Keratinocyte (primary cell): ENCODE data around the gene TMEM163. TPM values are rescaled to one million over a fixed set of nuclear protein-coding genes. Genes with fewer than 3 reads are reported as not detected.

ENCODE experiments used
- DNase-seq: peaks from one replicate; pipeline ENCODE4 v3.0.0-alpha.2; 2011; ENCODE audit warnings: low read depth, missing footprints, low spot score
- FAIRE-seq: peaks from 2 replicates; lab custom pipeline; 2011; peaks lifted over from hg19 to GRCh38; lab: Jason Lieb, UNC
- H2AFZ ChIP-seq: 2 replicates; pipeline ENCODE4 v1.6.0; 2012; ENCODE audit warnings: low read length, control low read depth, inconsistent platforms; ENCODE audit not compliant: control insufficient read depth
- H3K27ac ChIP-seq: 2 replicates; pipeline ENCODE4 v1.5.1; 2011; ENCODE audit warnings: low read length; ENCODE audit not compliant: control insufficient read depth, insufficient read depth
- H3K27me3 ChIP-seq: 3 replicates; pipeline ENCODE4 v1.6.0; 2011; ENCODE audit warnings: low read length; ENCODE audit not compliant: control insufficient read depth, insufficient read depth; ENCODE audit errors: extremely low read depth
- H3K36me3 ChIP-seq, 2 experiments: 2 replicates in 1 of 2; 3 replicates in 1 of 2; pipeline ENCODE4 v1.5.1; 2011; ENCODE audit warnings: low read length in 2 of 2, mild to moderate bottlenecking in 1 of 2; ENCODE audit not compliant: control insufficient read depth in 2 of 2, insufficient read depth in 2 of 2; ENCODE audit errors: extremely low read depth in 1 of 2
- H3K4me1 ChIP-seq: 3 replicates; pipeline ENCODE4 v1.5.1; 2011; ENCODE audit warnings: low read length; ENCODE audit not compliant: control insufficient read depth, insufficient read depth; ENCODE audit errors: extremely low read depth
- H3K4me2 ChIP-seq: 3 replicates; pipeline ENCODE4 v1.6.0; 2011; ENCODE audit warnings: low read depth, low read length; ENCODE audit not compliant: control insufficient read depth, insufficient read depth; ENCODE audit errors: extremely low read depth
- H3K4me3 ChIP-seq, 3 experiments: fragments of 200-600 bp in 1 of 3; sonication (generic) in 1 of 3; 2 replicates in 2 of 3; 3 replicates in 1 of 3; pipeline ENCODE4 v1.5.1; 2011 to 2016; ENCODE audit warnings: low read length in 3 of 3, mild to moderate bottlenecking in 3 of 3, control low read depth in 2 of 3, inconsistent platforms in 1 of 3, low read depth in 1 of 3, mixed read lengths in 1 of 3, mixed run types in 1 of 3, moderate library complexity in 1 of 3; ENCODE audit not compliant: control insufficient read depth in 2 of 3, insufficient read depth in 2 of 3; ENCODE audit errors: extremely low read depth in 1 of 3
- H3K79me2 ChIP-seq: 2 replicates; pipeline ENCODE4 v1.6.0; 2012; ENCODE audit warnings: low read length; ENCODE audit not compliant: control insufficient read depth, insufficient read depth
- H3K9ac ChIP-seq: 3 replicates; pipeline ENCODE4 v1.6.0; 2011; ENCODE audit warnings: low read length; ENCODE audit not compliant: control insufficient read depth, insufficient read depth; ENCODE audit errors: extremely low read depth
- H3K9me1 ChIP-seq: 3 replicates; pipeline ENCODE4 v1.6.0; 2011; ENCODE audit warnings: low read length; ENCODE audit not compliant: control insufficient read depth, insufficient read depth; ENCODE audit errors: extremely low read depth
- H3K9me3 ChIP-seq: 2 replicates; pipeline ENCODE4 v1.5.1; 2012; ENCODE audit warnings: low read depth, low read length; ENCODE audit not compliant: control insufficient read depth
- H4K20me1 ChIP-seq: 3 replicates; pipeline ENCODE4 v1.6.0; 2011; ENCODE audit warnings: low read length; ENCODE audit not compliant: control insufficient read depth, insufficient read depth; ENCODE audit errors: extremely low read depth
- EZH2 ChIP-seq: IDR thresholded peaks from one replicate; pipeline ENCODE4 v1.6.1; 2012; ENCODE audit warnings: inconsistent platforms, mild to moderate bottlenecking, low read length, moderate library complexity
- dilution Hi-C: fragments of 300-500 bp; cut with MboI; formaldehyde crosslinking; loops from one replicate; pipeline ENCODE4 v1.7.0; 2020; ENCODE audit warnings: low sequenced_read_pairs; ENCODE audit not compliant: extremely low pct_ligation_motif_present
- polyA plus RNA-seq, 5 experiments: library from polyadenylated mRNA; depleted of rRNA in 3 of 5; stranded (reverse) in 3 of 5; stranded (forward) in 1 of 5; unstranded in 1 of 5; fragments of >200 nt; gene quantifications; 1 replicate in 1 of 5; 2 replicates in 3 of 5; 3 replicates in 1 of 5; pipeline versions ENCODE4 v1.2.1 to v1.2.3, GENCODE V29; 2011 to 2012; ENCODE audit warnings: missing spikeins in 2 of 5, low read depth in 1 of 5, low replicate concordance in 1 of 5
- TF ChIP-seq, protein P1 (sequence below), 3 experiments: IDR thresholded peaks in 1 of 3; conservative IDR thresholded peaks in 1 of 3; optimal IDR thresholded peaks in 1 of 3; 2 replicates in 2 of 3; 3 replicates in 1 of 3; pipeline versions ENCODE3 to v1.5.1; 2011; ENCODE audit warnings: low read length in 3 of 3, mild to moderate bottlenecking in 3 of 3, moderate library complexity in 2 of 3, control low read depth in 1 of 3, inconsistent platforms in 1 of 3; ENCODE audit not compliant: insufficient read depth in 2 of 3; ENCODE audit errors: extremely low read depth in 1 of 3

The TMEM163 gene
- polyA plus RNA-seq, 1 donor (not counting 4 experiments of a cell fraction or from before 2014, with no cell fraction given), result not detected

DNA sequence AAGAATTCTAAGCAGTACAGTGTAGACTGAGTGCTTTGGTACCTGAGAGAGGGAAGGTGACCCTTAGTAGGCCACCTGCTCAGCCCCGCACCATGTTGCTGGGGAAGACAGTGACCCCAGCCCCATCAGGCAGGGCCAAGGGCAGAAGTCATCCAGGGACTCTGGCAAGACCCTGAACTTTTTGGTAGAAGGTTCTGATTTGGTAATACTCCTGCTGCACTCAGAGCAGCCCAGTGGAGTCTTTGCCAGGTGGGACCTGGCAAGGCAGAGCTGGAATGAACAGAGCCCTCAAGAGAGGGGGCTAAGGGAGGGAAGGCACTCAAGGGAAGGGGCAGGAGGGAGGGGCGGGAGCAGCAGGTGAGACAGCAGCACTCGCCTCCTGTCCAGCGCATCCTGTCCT is 273.7 kb downstream of the TMEM163 start:
- dilution Hi-C loops, result no loop called here
- DNase-seq, result no peak
- Histone ChIP-seq H4K20me1 (no peaks in the 10 kb centered on the region), H3K4me2 (no peak overlapping the region), H3K27ac (no peak overlapping the region), H3K9me3 (no peaks in the 10 kb centered on the region), H3K4me3 (no peak overlapping the region), H3K4me1 (no peaks in the 10 kb centered on the region), H3K27me3 (no peaks in the 10 kb centered on the region), H3K9ac (no peak overlapping the region), H2AFZ (no peak overlapping the region), H3K9me1 (no peaks in the 10 kb centered on the region), H3K79me2 (no peaks in the 10 kb centered on the region), H3K36me3 (peaks cover 9% of the 10 kb centered on the region in 2 experiments)
- no peak for FAIRE-seq
- TF ChIP-seq, protein P1, sequence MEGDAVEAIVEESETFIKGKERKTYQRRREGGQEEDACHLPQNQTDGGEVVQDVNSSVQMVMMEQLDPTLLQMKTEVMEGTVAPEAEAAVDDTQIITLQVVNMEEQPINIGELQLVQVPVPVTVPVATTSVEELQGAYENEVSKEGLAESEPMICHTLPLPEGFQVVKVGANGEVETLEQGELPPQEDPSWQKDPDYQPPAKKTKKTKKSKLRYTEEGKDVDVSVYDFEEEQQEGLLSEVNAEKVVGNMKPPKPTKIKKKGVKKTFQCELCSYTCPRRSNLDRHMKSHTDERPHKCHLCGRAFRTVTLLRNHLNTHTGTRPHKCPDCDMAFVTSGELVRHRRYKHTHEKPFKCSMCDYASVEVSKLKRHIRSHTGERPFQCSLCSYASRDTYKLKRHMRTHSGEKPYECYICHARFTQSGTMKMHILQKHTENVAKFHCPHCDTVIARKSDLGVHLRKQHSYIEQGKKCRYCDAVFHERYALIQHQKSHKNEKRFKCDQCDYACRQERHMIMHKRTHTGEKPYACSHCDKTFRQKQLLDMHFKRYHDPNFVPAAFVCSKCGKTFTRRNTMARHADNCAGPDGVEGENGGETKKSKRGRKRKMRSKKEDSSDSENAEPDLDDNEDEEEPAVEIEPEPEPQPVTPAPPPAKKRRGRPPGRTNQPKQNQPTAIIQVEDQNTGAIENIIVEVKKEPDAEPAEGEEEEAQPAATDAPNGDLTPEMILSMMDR (optimal IDR thresholded peaks at IDR 0.05 in 1 of 3, IDR thresholded peaks at IDR 0.05 in 1 of 3, conservative IDR thresholded peaks at IDR 0.05 in 1 of 3; ENCODE audit: extremely low read depth in 1 of 3, insufficient read depth in 2 of 3, low read length in 3 of 3), result no peak
- TF ChIP-seq EZH2, result no peak

DNA sequence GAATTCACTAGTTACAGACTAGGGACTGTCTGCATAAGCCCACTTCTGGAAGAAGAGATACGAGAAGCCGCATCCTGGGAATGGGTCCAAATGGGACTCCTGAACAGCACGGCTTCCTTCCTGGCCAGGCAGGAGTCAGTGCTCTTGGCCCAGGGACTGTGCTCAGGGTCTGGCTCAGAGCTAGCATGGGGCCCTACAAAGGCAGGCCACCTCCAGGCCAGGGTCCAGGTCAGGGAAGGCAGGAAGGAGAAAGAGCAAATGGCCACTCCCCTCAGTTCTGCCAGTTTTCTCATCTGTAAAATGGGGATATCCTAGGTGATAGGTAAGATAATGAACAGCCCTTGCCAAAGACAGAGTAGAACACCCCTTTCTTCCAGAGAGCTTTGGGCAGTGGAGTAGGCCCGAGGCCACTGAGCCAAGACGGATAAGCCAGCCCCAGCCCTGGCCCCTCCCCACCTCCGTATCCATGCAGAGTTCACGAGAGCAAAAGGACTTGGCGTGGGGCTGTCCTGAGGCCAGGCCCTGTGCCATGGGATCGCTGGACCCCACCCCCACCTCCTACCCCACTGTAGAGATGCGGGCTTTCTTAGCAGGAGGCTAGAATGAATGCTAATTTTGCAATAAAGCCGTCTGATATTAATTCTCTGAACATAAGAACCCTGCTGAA is 274.9 kb downstream of the TMEM163 start:
- Histone ChIP-seq H3K27me3 (no peaks in the 10 kb centered on the region), H3K4me3 (no peak overlapping the region), H3K9me1 (no peaks in the 10 kb centered on the region), H3K9me3 (no peaks in the 10 kb centered on the region), H3K79me2 (no peaks in the 10 kb centered on the region), H3K9ac (no peak overlapping the region), H2AFZ (no peak overlapping the region), H3K4me1 (no peaks in the 10 kb centered on the region), H4K20me1 (no peaks in the 10 kb centered on the region), H3K36me3 (peaks cover 8 to 9% of the 10 kb centered on the region in 2 experiments), H3K4me2 (no peak overlapping the region), H3K27ac (no peak overlapping the region)
- no peak for FAIRE-seq
- dilution Hi-C loops, result no loop called here
- no peak for TF ChIP-seq EZH2
- DNase-seq, result no peak
